Uterus (tissue), 2 donors: ENCODE data around the gene OR1J4.

Experiments
- POLR2A ChIP-seq, 2 donors: fragments of 450-650 bp; IDR thresholded peaks; one replicate each; pipeline ENCODE4 v1.6.1; 2016; ENCODE audit warnings: antibody characterized with exemption in 2 of 2, mild to moderate bottlenecking in 1 of 2, moderate library complexity in 1 of 2
- TF ChIP-seq, protein P1 (sequence below), 4 experiments: fragments of 200-600 bp in 2 of 4; fragments of 450-650 bp in 2 of 4; sonication (generic) in 2 of 4; IDR thresholded peaks; one replicate each; pipeline ENCODE4 v1.5.1; 2016 to 2019; ENCODE audit warnings: antibody characterized with exemption in 4 of 4, mild to moderate bottlenecking in 2 of 4, moderate library complexity in 1 of 4

DNA sequence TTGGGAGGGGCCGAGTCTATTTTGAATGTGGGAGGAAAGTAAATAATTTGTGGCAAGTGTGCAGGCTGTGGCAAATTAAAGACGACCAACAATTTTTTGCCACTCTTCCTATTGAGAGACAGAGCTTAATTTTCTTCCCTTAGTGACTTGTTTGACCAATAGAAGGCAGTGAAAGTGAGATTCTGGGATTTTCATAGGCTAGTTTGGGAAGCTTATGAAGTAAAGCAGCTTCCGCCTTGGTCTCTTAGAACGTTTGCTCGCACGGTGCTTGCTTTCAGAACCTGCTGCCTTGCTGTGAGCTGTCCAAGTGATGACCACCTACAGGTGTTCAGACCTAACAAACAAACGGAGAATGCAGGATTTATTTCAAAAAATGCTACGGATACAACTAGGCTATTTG lies 27.3 kb downstream of the OR1J4 start:
- TF ChIP-seq, protein P1, sequence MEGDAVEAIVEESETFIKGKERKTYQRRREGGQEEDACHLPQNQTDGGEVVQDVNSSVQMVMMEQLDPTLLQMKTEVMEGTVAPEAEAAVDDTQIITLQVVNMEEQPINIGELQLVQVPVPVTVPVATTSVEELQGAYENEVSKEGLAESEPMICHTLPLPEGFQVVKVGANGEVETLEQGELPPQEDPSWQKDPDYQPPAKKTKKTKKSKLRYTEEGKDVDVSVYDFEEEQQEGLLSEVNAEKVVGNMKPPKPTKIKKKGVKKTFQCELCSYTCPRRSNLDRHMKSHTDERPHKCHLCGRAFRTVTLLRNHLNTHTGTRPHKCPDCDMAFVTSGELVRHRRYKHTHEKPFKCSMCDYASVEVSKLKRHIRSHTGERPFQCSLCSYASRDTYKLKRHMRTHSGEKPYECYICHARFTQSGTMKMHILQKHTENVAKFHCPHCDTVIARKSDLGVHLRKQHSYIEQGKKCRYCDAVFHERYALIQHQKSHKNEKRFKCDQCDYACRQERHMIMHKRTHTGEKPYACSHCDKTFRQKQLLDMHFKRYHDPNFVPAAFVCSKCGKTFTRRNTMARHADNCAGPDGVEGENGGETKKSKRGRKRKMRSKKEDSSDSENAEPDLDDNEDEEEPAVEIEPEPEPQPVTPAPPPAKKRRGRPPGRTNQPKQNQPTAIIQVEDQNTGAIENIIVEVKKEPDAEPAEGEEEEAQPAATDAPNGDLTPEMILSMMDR (IDR thresholded peaks at IDR 0.05), result no peak
- no peak for TF ChIP-seq POLR2A (IDR thresholded peaks at IDR 0.05)
